Activated B cell treated with CpG ODN at 0.5 μM for 24 hours (primary cell): ENCODE measurements around the gene ID2. TPM values are rescaled to one million over a fixed set of nuclear protein-coding genes. Genes with fewer than 3 reads are reported as not detected.

Source experiments
- ATAC-seq: fragments of 200-7000 bp; cut with Tn5 transposase; one replicate; pipeline ENCODE4 v1.10.0; 2021; ENCODE audit warnings: low read depth, mild to moderate bottlenecking, moderate library complexity
- CTCF ChIA-PET: fragments of 350-600 bp; sonication (Branson Sonifier 250); formaldehyde crosslinking; loops from one replicate; lab custom pipeline; 2021; ENCODE audit warnings: antibody characterized with exemption; lab: Charles Lee
- POLR2A ChIA-PET: fragments of 350-600 bp; sonication (Branson Sonifier 250); formaldehyde crosslinking; loops from one replicate; lab custom pipeline; 2021; ENCODE audit warnings: antibody characterized with exemption; lab: Charles Lee
- DNase-seq: peaks from one replicate; pipeline ENCODE4 v3.0.0; 2022
- H3K27ac Mint-ChIP-seq: one replicate; pipeline ENCODE4 v1.8.0; 2020; ENCODE audit warnings: mixed read lengths
- H3K27me3 Mint-ChIP-seq: one replicate; pipeline ENCODE4 v1.8.0; 2021; ENCODE audit warnings: mixed read lengths
- H3K36me3 Mint-ChIP-seq: one replicate; pipeline ENCODE4 v1.8.0; 2021; ENCODE audit warnings: low read depth, mixed read lengths
- H3K4me1 Mint-ChIP-seq: one replicate; pipeline ENCODE4 v1.8.0; 2021; ENCODE audit warnings: mixed read lengths
- H3K4me3 Mint-ChIP-seq: one replicate; pipeline ENCODE4 v1.8.0; 2020; ENCODE audit warnings: mild to moderate bottlenecking, mixed read lengths
- H3K9me3 Mint-ChIP-seq: one replicate; pipeline ENCODE4 v1.8.0; 2020; ENCODE audit warnings: mixed read lengths
- intact Hi-C: fragments of 100-400 bp; cut with micrococcal nuclease; formaldehyde crosslinking; loops from one replicate; pipeline ENCODE4 v1.15.1; 2024
- total RNA-seq: library from RNA; stranded (reverse); gene quantifications from 2 replicates; pipeline ENCODE4 v1.2.3, GENCODE V29; 2022
- TF ChIP-seq, protein P1 (sequence below): fragments of 200-600 bp; IDR thresholded peaks from one replicate; pipeline ENCODE4 v1.8.0; 2022; ENCODE audit warnings: antibody characterized with exemption, mild to moderate bottlenecking

The ID2 gene
- total RNA-seq, 1 donor from 2014 or later, result 8.1 TPM

DNA sequence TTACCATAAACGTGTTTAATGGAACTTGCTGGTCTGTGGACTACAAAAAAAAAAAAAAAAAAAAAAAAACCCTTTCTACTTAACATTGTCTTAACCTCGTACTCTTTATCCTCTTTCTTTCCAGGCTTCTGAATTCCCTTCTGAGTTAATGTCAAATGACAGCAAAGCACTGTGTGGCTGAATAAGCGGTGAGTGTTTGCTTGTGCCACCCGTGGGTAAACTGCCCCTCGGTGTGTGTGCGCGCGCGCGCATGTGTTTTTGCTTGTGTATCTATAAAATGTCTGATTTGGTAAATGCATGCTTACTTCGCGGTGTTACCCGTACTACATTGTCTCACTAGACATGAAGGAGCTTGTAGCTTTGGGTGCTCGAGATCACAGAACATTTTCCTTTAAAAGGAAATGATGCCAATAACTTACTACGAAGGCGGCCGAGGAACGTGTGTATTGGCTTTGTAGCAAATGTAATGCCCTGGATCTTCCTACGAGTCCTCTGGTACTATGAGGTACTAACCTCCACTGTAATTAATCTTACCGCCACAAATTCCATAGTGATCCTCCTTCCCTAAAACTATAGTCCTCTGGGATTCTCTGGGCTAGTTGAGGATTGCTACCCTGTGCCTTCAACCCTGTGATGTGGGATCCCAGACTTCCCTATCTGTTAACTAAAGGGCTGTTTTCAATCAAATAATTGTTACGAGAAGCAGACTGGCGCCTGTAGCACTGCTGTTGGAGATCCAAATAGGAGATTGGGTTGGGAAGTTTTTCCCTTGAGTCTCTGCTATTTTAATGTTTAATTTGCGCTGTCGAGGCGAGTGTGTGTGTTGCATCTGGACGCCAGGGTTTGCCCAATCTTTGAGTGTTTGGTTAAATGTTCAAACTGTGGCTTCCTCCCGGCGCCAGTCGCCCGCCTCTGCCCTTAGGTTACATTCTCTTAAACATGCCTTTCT, 1.1 kb downstream of the ID2 start:
- TF ChIP-seq, protein P1, sequence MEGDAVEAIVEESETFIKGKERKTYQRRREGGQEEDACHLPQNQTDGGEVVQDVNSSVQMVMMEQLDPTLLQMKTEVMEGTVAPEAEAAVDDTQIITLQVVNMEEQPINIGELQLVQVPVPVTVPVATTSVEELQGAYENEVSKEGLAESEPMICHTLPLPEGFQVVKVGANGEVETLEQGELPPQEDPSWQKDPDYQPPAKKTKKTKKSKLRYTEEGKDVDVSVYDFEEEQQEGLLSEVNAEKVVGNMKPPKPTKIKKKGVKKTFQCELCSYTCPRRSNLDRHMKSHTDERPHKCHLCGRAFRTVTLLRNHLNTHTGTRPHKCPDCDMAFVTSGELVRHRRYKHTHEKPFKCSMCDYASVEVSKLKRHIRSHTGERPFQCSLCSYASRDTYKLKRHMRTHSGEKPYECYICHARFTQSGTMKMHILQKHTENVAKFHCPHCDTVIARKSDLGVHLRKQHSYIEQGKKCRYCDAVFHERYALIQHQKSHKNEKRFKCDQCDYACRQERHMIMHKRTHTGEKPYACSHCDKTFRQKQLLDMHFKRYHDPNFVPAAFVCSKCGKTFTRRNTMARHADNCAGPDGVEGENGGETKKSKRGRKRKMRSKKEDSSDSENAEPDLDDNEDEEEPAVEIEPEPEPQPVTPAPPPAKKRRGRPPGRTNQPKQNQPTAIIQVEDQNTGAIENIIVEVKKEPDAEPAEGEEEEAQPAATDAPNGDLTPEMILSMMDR, result no peak
- no peak overlapping the region for H3K27ac Mint-ChIP-seq
- H3K9me3 Mint-ChIP-seq, result no peaks in the 10 kb centered on the region
- POLR2A ChIA-PET, result interaction anchor here (0.7 to 2.1 kb wide), 3 partner anchors 133 to 294 kb away, joined by 4 to 13 read pairs (median 6); no protein-coding TSS in a partner anchor
- H3K36me3 Mint-ChIP-seq, result no peaks in the 10 kb centered on the region
- peaks cover 48% of the 10 kb centered on the region for H3K4me1 Mint-ChIP-seq
- no peak for ATAC-seq
- CTCF ChIA-PET, result interaction anchor here (0.7 to 1.8 kb wide), 3 partner anchors 158 to 1682 kb away, joined by 3 to 7 read pairs (median 4); no protein-coding TSS in a partner anchor
- H3K27me3 Mint-ChIP-seq, result peaks cover 51% of the 10 kb centered on the region
- no peak for DNase-seq
- H3K4me3 Mint-ChIP-seq, result peak overlapping the region; percentile 85
- intact Hi-C loops, result loop anchor here (2.0 to 10.0 kb wide), 6 partner anchors 138 to 1011 kb away; no protein-coding TSS in a partner anchor

DNA sequence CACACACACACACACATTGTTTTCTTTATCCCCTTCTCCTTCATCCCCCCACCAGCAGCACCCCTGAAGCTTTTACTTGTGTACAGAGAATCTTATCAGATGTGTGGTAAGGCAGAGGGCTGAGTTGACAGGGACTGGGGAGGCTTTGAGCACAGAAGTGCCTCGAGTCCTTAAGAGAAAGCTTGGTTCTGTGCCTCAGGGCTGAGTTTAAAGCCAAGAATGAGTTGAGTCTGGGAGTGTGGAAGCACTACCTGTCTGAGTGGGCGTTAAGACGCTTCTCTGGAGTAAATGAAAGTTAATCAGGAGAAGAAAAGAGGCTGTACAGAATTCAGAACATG, 2.7 kb downstream of the ID2 start:
- TF ChIP-seq, protein P1, result no peak
- peak overlapping the region; percentile 69 for H3K4me3 Mint-ChIP-seq
- DNase-seq, result no peak
- peaks cover 39% of the 10 kb centered on the region for H3K4me1 Mint-ChIP-seq
- no peaks in the 10 kb centered on the region for H3K9me3 Mint-ChIP-seq
- H3K27ac Mint-ChIP-seq, result no peak overlapping the region
- POLR2A ChIA-PET, result no interaction called here
- CTCF ChIA-PET, result interaction anchor here (0.9 to 1.7 kb wide), 2 partner anchors 1258 to 1585 kb away, joined by 3 to 5 read pairs; no protein-coding TSS in a partner anchor
- intact Hi-C loops, result loop anchor here (5.0 to 10.0 kb wide), 5 partner anchors 157 to 1012 kb away; no protein-coding TSS in a partner anchor
- peaks cover 52% of the 10 kb centered on the region for H3K27me3 Mint-ChIP-seq
- H3K36me3 Mint-ChIP-seq, result no peaks in the 10 kb centered on the region
- no peak for ATAC-seq

DNA sequence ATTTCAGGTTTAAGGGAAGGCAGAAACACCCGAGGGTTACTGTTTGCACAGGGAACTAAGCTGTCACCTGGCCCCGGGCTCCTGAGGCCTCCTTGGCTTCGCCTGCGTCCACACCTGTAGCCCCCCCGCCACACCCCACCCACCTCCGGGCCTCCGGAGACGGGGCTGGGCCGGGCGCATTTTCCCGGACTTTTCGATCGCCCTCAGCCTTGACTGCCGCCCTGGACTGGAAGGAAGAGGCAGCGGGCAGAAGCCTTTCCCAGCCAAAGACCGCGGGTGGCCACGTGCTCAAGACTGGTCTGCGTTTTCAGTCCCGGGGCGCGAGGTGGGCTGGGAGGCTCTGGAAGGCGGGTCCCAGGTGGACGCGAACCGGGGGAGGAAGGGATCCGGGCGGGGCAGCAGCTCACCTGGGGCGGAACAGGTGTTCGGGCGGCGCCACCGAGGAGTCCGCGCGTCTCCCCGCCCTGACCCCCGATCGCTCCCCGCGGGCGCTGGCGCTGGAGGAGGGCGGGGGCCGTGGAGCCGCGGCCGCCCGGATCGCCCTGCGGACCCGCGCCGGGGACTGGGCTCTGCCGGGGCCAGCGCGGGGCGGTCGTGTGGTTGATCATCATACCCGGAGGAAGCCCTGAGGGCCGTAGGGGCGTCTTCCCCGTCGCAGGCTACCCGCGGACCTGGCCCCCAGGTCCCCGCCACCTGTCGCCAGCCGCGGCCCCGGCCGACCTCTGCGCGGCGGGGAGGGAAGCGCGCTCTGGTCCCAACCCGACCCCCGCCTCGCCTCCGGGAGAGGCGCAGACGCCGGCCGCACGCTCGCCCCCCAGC, 3.2 kb downstream of the ID2 start:
- CTCF ChIA-PET, result interaction anchor here (0.9 to 1.7 kb wide), 2 partner anchors 1258 to 1586 kb away, joined by 3 to 5 read pairs; no protein-coding TSS in a partner anchor
- H3K9me3 Mint-ChIP-seq, result no peaks in the 10 kb centered on the region
- peaks cover 34% of the 10 kb centered on the region for H3K4me1 Mint-ChIP-seq
- TF ChIP-seq, protein P1, result no peak
- ATAC-seq (no peak), DNase-seq (peak; percentile 30)
- peak overlapping the region; percentile 69 for H3K4me3 Mint-ChIP-seq
- no peak overlapping the region for H3K27ac Mint-ChIP-seq
- peaks cover 50% of the 10 kb centered on the region for H3K27me3 Mint-ChIP-seq
- intact Hi-C loops, result loop anchor here (1.0 to 10.0 kb wide), 11 partner anchors 158 to 1648 kb away; no protein-coding TSS in a partner anchor
- POLR2A ChIA-PET, result no interaction called here
- H3K36me3 Mint-ChIP-seq, result no peaks in the 10 kb centered on the region

DNA sequence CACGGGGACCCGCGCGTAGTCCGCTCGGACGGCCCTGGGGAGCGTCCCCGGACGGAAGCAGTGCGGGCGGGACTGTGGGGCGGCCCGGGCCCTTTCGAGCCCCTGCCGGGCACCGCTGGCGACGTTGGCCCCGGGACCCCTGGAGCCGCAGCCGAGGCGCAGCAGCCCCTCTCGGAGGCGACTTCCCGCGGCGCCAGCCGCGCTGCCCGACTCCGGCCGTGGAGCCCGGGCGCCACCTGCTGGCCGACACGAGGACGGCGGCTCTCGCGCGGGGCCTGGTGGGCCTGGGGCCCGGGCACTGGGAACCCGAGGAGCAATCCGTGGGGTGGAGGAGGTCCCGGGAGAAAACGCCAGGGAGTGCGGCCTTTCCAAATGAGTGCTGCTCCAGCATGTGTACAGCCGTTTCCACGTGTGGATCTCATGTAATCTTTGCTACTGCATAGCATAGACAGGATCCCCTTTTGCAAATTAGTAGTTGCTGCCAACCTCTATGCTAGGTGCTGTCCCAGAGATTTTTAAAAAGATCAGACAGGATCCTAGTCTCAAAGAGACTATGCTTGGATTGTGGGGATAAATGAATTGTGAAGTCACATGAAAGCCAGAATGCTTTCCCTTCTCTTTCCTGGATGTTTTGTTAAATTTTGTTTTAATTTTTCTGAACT, 4.0 kb downstream of the ID2 start:
- peak; percentile 78 for DNase-seq
- Mint-ChIP-seq H3K27ac (no peak overlapping the region), H3K27me3 (peaks cover 47% of the 10 kb centered on the region), H3K36me3 (no peaks in the 10 kb centered on the region), H3K4me1 (peaks cover 31% of the 10 kb centered on the region), H3K4me3 (peak overlapping the region; percentile 35), H3K9me3 (no peaks in the 10 kb centered on the region)
- peak; percentile 38 for ATAC-seq
- ChIA-PET POLR2A (interaction anchor here (0.6 kb wide), 1 partner anchor 1194 kb away, joined by 4 read pairs; no protein-coding TSS in a partner anchor), CTCF (interaction anchor here (0.9 to 1.7 kb wide), 2 partner anchors 1259 to 1586 kb away, joined by 3 to 5 read pairs; no protein-coding TSS in a partner anchor)
- intact Hi-C loops, result loop anchor here (1.0 to 10.0 kb wide), 8 partner anchors 451 to 1649 kb away; no protein-coding TSS in a partner anchor
- TF ChIP-seq, protein P1, result peak; percentile 83
